GM19023 (cell line): Measurements from ENCODE around the gene CSPG4.

ENCODE experiments used
- ATAC-seq: cut with Tn5 transposase; IDR thresholded peaks from one replicate; pipeline ENCODE4 v1.9.1; 2021; ENCODE audit warnings: mild to moderate bottlenecking, moderate library complexity; ENCODE audit not compliant: unreplicated experiment

The CSPG4 gene

GRCh38 chr15:75651810-75652543 lies 60.7 kb downstream of the CSPG4 start:
- ATAC-seq = no peak

DNA sequence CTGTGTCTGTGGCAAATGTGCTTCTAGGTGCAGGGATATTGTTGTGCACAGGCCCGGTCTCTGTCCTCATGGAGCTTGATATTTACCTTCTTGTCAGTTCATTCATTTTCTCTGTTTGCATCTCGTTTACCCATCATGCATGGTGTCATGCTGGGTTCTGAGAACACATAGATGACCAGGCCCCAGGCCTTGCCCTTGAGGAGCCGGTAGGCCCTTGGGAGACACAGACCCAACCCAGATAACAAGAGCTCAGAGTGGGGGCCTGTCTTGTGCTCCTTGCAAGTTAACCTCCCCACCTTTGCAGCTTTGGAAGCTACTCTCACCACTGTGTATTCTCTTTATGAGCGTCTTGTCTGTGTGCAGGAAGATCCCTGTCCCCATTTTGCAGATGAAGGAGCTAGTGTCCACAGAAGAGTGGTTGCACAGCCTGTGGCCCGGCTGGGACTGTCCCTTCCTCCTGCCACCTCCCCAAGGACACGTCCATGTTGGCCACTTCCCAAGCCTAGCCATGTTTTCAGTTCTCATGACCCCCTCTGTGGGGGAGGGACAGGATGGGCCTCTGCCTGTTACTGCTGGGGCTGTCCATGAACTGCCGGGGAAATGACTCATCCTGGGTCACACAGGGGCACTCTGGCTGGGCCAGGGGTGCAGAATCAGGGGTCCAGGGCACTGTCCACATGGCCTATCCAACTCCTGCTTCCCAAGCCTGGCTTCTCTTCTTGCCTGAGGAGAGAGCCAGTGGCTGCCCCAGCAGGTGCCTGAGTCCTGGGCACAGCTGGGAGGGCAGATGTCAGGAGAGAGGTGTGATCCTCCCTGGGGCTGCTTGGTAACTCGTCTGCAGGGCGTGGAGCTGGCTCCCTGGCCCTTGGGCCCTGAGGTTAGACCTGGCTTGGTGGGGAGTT lies 61.5 kb downstream of the CSPG4 start:
- ATAC-seq = no peak

GRCh38 chr15:75649848-75650247 lies 62.8 kb downstream of the CSPG4 start:
- no peak for ATAC-seq

GRCh38 chr15:75649045-75649761 lies 63.4 kb downstream of the CSPG4 start:
- no peak for ATAC-seq

- no peak for ATAC-seq
Measured at GRCh38 chr15:75648156-75649000, 64.3 kb downstream of the CSPG4 start.

DNA sequence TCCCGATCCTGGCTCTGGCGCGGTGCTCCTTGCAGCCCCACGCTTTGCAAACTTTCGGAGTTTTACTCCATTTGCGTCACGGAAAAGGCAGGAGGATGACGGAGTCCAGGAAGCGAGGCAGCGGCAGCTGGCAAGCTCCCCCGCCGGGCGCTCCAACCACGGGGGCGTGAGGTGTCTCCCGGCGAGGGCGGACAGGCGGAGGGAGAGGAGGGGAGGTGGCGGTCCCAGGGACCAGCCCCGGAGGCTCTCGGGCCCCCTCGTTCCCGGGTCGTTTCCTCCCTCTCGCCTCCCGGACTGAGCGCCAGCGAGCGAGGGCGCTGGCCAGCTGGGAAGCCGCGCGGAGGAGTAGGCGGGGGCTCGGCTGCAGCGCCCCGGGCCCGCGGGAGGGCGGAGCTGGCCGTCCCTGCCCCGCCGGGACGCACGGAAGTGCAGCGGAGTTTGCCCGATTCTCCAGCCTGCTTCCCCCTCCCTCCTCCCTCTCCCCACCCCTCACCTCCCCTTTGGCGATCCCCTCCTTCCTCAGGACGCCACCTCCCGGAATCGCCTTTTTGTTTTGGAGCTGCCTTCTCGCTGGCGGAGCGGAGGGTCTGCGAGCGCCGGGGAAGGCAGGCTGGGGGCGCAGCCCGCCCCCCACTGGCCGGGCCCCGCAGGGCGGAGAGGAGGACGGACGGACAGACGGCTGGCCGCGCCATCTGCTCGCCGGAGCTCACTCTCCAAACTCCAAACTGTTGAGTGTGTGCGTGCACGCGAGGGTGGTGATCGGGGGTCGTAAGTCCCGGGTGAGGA lies 65.1 kb downstream of the CSPG4 start, which contains the start of gene SNX33:
Gene SNX33, plus strand, starts transcription at position 543 of the 786 bp plus-strand sequence. CDS start 1,191 bp downstream, outside the sequence.
- no peak for ATAC-seq

- no peak for ATAC-seq
Measured at GRCh38 chr15:75646944-75647364, 65.7 kb downstream of the CSPG4 start.

DNA sequence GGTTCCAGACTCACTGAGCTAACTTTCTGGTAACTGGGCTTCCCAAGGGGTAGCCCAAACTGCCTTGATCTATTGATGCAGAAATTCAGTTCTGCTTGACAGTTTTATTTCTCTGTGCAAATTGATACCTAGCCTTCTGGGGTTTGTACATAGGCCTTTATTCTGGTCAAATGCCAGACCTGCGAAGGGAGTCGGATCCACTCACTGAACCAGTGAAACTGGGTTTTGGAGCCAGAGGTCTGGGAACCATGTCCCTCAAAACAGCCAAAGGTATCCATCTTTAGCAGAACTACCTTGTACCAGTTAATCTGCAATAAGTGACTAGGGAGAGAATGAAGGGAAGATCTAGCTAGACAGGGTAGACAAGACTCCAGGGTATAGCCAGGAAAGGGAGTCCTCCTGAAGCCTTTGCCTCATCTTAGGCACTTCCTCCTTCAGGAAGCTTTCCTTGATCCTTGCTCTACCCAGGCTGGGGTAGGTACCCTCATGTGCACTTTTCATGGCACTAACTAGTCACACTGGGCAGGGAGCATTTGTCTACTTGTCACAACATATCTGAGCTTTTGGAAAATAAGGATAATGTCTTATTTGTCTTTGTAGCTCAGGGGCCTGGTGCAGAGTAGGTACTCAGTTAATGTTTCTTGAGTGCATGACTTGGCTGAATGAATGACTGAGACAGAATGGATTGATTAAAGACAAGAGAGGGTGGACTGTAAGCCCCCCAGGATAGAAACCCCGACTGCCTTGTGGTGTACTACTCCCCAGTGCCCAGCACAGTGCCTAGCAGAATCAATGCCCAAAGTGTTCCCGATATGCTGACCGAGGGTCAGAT lies 66.3 kb downstream of the CSPG4 start:
- ATAC-seq = no peak

- ATAC-seq = no peak
Measured at GRCh38 chr15:75644376-75644775, 68.3 kb downstream of the CSPG4 start.

DNA sequence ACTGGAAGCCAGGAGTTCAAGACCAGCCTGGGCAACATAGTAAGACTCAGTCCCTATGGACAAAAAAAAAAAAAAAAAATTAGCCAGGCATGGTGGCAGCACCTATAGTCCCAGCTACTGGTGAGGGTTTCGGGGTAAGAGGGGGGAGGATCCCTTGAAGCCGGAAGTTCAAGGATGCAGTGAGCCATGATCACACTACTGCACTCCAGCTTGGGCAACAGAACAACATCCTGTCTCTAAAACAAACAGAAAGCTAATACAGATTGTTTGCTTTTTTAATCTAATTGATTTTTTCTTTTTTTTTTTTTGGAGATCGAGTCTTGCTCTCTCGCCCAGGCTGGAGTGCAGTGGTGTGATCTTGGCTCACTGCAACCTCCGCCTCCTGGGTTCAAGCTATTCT lies 71.0 kb downstream of the CSPG4 start:
- ATAC-seq = no peak

GRCh38 chr15:75641179-75641503 lies 71.5 kb downstream of the CSPG4 start:
- no peak for ATAC-seq

GRCh38 chr15:75640483-75641178 lies 72.0 kb downstream of the CSPG4 start:
- ATAC-seq = peak; percentile 36

GRCh38 chr15:75639709-75640482 lies 72.8 kb downstream of the CSPG4 start, which contains the start of gene IMP3:
Gene IMP3 (minus strand): TSS chr15:75640224. CDS start chr15:75640168, 56 bp downstream.
- peak; percentile 95 for ATAC-seq

GRCh38 chr15:75639191-75639708 lies 73.4 kb downstream of the CSPG4 start:
- ATAC-seq = no peak

GRCh38 chr15:75637245-75638009 lies 75.2 kb downstream of the CSPG4 start:
- ATAC-seq = no peak

DNA sequence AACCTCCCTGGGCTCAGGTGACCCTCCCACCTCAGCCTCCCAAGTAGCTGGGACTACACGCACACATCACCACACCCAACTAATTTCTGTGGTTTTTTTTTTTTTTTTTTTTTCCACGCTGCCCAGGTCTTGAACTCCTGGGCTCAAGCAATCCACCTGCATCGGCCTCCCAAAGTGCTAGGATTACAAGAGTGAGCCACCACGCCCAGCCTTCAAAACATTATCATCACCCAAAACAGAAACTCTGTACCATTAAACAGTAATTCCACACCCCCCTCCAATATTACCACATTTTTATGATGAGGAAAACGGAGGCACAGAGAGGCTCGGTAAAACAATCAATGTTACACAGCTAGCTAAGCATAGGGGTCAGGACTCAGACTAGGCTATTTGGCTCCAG lies 76.6 kb downstream of the CSPG4 start:
- no peak for ATAC-seq
